ENCODE data around the gene TMEM170B.
"Not testable (repeated sequence)": the region's sequence is repeated elsewhere in the genome, so short reads cannot be mapped to it uniquely, and the experiment has no call there.

Gene TMEM170B

DNA sequence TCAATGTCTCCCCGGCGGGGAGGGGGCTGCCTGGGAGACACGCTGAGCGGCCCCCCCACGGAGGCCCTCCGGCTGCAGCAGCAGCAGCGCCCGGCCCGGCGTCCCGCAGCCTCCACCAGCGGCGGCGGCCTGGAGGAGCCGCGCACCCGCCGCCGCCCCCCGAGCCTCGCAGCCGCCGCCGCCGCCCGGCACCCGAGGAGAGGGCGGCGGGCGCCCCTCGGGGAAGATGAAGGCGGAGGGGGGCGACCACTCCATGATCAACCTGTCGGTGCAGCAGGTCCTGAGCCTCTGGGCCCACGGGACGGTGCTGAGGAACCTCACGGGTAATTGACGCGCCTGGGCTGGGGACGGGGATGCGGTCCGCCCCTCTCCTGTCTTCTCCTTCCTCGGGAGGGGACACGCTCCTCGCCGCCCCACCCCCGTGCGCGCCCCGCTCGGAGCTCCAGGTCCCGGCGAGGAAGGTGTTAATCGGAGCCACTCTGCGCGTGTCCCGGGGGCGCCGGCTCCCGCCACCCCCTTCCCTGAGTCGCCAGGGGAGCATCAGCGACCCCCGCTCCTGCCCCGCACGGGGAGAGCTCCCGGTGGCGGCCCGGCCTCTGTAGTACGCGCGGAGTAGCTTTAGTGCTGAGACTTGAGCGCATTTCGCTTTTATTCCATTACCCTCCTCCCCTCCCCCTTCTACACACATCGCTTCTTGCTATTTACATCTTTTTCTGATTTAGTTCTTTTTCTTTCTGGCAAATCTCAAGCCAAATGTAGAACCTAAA, 686 bp downstream of the TMEM170B start:
- H3K4me3 ChIP-seq (ENCODE audit: control insufficient read depth, low read depth, low read length): peak overlapping the region; percentile 45
- TF ChIP-seq, protein P1, sequence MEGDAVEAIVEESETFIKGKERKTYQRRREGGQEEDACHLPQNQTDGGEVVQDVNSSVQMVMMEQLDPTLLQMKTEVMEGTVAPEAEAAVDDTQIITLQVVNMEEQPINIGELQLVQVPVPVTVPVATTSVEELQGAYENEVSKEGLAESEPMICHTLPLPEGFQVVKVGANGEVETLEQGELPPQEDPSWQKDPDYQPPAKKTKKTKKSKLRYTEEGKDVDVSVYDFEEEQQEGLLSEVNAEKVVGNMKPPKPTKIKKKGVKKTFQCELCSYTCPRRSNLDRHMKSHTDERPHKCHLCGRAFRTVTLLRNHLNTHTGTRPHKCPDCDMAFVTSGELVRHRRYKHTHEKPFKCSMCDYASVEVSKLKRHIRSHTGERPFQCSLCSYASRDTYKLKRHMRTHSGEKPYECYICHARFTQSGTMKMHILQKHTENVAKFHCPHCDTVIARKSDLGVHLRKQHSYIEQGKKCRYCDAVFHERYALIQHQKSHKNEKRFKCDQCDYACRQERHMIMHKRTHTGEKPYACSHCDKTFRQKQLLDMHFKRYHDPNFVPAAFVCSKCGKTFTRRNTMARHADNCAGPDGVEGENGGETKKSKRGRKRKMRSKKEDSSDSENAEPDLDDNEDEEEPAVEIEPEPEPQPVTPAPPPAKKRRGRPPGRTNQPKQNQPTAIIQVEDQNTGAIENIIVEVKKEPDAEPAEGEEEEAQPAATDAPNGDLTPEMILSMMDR (conservative IDR thresholded peaks at IDR 0.05; ENCODE audit: control insufficient read depth, insufficient read depth, low read depth, low read length): no peak
- DNase-seq (ENCODE audit: low read depth): no peak

- DNase-seq (ENCODE audit: low read depth): no peak
- H3K4me3 ChIP-seq (ENCODE audit: control insufficient read depth, low read depth, low read length): peak overlapping the region; percentile 45
Measured at GRCh38 chr6:11538819-11539468, 1.4 kb downstream of the TMEM170B start.

GRCh38 chr6:11542863-11543262, 5.3 kb downstream of the TMEM170B start:
- TF ChIP-seq, protein P1 (conservative IDR thresholded peaks at IDR 0.05; ENCODE audit: control insufficient read depth, insufficient read depth, low read depth, low read length): no peak
- no peak for DNase-seq (ENCODE audit: low read depth)

More at GRCh38 chr6:11538819-11539468, 1.4 kb downstream of the TMEM170B start:
- TF ChIP-seq, protein P1 (conservative IDR thresholded peaks at IDR 0.05; ENCODE audit: control insufficient read depth, insufficient read depth, low read depth, low read length): no peak

DNA sequence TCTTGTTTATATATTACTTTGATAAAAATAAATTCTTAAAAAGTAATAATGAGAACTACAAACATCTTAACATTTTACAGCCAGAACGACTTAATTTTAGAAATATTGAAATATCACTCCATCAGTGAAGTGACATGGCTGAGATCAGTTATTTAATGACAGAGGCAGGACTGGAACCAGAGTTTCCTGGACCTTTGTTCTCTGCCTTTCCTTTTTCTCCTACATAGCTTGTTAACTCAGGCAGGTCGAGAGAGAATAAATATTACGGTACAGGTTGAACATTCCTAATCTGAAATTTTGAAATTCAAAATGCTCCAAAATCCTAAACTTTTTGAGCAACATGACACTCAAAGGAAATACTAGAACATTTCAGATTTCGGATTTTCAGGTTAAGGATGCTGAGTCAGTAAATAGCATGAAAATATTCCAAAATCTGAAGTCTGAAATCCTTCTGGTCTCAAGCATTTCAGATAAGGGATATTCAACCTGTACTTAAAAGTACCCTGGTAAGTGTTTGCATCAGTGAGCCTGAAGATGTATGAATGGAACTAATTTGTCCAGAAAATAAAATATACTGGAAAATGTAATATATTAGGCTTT, 6.5 kb downstream of the TMEM170B start:
- no peak for DNase-seq (ENCODE audit: low read depth)
- H3K4me3 ChIP-seq (ENCODE audit: control insufficient read depth, low read depth, low read length): no peak overlapping the region
- TF ChIP-seq, protein P1 (conservative IDR thresholded peaks at IDR 0.05; ENCODE audit: control insufficient read depth, insufficient read depth, low read depth, low read length): no peak

More at GRCh38 chr6:11542863-11543262, 5.3 kb downstream of the TMEM170B start:
- H3K4me3 ChIP-seq (ENCODE audit: control insufficient read depth, low read depth, low read length): no peak overlapping the region

DNA sequence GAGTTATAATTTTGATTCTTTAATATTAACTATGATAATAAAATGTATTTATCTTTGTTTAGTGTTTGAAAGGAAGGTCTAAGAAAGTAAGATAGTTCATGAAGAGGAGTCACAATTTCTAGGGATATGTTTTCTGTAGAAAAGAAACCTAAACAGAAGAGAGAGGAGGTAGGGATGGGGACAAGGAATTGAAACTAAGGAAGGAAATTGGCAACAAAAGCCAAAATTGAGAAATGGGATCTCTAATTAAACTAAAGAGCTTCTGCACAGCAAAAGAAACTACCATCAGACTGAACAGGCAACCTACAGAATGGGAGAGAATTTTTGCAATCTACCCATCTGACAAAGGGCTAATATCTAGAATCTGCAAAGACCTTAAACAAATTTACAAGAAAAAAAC, 10.3 kb downstream of the TMEM170B start:
- not testable (repeated sequence) for DNase-seq (ENCODE audit: low read depth); H3K4me3 ChIP-seq (ENCODE audit: control insufficient read depth, low read depth, low read length)

DNA sequence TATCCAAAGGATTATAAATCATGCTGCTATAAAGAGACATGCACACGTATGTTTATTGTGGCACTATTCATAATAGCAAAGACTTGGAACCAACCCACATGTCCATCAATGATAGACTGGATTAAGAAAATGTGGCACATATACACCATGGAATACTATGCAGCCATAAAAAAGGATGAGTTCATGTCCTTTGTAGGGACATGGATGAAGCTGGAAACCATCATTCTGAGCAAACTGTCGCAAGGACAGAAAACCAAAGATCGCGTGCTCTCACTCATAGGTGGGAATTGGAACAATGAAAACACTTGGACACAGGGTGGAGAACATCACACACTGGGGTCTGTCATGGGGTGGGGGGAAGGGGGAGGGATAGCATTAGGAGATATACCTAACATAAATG, 11.0 kb downstream of the TMEM170B start:
- not testable (repeated sequence) for H3K4me3 ChIP-seq (ENCODE audit: control insufficient read depth, low read depth, low read length); DNase-seq (ENCODE audit: low read depth)

- no peak overlapping the region for H3K4me3 ChIP-seq (ENCODE audit: control insufficient read depth, low read depth, low read length)
- TF ChIP-seq, protein P1 (conservative IDR thresholded peaks at IDR 0.05; ENCODE audit: control insufficient read depth, insufficient read depth, low read depth, low read length): no peak
- no peak for DNase-seq (ENCODE audit: low read depth)
Measured at GRCh38 chr6:11551053-11551452, 13.5 kb downstream of the TMEM170B start.

Data from fibroblast of mammary gland (primary cell).